ENCODE results near the gene TEX264.
A peak's percentile ranks its signal among the peaks of the same experiment; 100 is the strongest.

TEX264 gene

DNA sequence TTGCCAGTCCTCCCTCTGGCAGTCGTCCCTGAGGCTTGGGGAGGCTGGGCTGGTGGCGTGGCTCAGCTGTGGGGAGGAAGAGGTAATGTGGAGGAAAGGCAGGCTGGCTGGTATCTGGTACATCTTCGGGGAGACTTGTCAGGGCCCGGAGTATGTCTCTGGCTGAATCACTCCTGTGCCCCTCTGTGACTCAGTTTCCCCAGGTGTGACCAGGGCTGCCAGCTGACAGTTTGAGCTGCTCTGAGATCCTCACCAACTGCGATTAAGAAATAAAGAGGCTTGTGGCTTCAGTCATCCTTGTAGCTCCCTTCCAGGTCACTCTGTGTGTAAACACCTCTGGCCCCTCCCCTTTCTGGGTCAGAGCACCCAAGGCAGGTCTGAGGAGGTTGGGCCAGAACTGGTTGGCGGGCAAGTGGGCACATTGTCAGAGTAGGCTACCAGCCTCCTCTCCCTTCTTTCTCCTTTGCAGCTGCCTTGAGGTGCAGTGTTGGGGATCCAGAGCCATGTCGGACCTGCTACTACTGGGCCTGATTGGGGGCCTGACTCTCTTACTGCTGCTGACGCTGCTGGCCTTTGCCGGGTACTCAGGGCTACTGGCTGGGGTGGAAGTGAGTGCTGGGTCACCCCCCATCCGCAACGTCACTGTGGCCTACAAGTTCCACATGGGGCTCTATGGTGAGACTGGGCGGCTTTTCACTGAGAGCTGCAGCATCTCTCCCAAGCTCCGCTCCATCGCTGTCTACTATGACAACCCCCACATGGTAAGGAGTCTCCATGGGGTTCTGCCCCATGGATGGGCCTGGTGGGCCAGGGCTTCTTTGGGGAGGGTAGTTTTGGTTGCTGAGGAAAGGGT, 3.0 kb downstream of the TEX264 start:
- no peak for DNase-seq

DNA sequence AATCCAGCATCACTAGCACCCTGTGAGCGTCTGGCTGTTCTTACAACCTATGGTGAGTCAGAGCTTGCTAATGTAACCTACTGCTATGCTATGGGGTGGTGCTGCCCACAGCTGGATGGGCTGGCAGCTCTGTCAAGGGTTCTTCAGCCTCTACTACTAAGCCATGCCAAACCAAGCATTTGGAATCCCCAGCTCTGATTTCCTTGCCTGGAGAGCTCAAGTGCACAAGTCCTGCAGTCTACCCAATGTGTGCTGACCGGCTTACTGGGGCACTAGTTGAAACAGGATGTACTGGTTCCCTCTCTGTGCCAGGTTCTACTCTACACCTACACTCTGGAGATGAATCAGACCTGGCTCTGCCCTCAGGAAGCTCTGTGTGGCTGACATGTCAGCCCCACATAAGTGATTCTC, 4.2 kb downstream of the TEX264 start:
- no peak for DNase-seq

DNA sequence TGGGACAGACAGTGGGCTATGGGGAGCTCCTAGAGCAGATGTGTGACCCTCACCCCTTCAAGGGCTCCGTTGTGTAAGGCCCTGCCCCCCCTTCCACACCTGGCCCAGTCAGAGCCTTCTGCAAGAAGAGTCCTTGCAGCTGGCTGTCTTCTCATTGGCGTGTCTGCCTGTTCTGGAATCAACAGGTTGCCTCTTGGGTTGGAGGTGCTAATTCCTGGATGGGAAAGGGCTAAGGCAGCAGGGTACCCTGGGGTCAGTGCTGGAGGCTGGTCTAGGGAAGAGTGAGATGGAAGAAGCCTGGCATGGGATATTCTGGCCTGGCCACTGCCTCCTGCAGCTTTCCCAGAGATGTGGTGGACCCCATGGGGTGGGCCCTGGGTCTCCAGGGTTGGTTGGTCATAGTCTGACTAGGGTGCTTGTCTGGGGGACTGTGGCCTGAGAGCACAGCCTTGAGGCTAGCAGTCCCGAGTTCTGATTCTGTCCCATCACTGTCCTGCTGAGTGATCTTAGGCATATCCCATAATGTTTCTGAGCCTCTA, 5.1 kb downstream of the TEX264 start:
- DNase-seq, result no peak

DNA sequence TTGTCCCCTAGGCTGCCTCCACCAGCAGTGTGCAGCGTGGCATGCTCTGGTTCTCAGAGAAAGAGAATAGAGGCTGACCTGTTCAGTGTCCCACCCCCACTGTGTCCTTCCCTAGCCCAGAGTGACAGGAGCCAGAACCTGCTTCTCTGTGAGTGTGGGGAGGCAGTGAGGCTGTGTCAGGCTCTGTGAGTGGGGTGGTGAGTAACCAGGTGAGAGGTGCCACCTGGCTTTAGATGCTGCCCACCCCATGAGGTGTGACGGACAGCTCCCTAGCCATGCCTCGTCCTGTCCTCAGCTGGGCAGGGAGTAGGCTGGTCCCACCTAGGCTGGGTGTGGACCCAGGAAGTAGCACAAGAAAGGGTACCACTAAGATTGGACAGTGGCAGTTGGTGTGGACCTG, 6.3 kb downstream of the TEX264 start:
- no peak for DNase-seq

DNA sequence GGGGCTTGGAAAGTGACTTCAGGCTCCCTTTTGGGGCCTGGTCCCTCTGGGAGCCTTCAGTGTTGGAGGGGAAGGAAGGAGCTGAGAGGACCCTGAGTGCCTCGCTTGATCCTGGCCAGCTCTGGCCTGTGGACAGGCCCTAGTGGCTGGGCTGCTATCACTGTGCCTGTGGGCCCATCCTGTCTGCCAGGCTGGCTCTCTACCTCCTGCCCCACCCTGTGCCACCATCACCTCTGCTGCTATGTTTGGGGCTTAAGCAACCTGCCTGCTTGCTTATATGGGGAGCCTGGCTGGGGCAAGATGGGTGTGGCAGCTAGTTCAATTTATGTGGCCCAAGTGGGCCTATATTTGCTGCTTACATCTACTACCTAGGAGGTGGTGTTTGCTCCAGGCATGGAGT, 7.1 kb downstream of the TEX264 start:
- no peak for DNase-seq

DNA sequence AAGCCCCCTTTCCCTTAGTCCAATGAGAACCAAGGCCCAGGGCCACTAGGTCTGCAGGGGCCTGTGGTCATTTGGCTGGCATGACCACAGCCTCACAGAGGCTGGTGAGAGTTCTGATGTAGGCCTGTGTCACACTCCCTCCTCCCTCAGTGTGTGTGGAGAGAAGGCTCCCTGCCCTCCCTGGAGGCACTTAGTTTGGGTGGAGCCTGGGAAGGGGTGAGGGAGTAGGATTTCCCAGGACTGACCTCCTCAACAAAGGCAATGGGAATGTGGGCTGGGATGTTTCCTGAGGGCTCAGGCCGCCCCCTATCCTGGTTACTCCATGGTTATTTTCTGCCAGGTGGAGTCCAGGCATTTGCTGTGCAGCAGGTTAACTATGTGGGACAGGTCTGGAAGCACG, 7.6 kb downstream of the TEX264 start:
- no peak for DNase-seq

DNA sequence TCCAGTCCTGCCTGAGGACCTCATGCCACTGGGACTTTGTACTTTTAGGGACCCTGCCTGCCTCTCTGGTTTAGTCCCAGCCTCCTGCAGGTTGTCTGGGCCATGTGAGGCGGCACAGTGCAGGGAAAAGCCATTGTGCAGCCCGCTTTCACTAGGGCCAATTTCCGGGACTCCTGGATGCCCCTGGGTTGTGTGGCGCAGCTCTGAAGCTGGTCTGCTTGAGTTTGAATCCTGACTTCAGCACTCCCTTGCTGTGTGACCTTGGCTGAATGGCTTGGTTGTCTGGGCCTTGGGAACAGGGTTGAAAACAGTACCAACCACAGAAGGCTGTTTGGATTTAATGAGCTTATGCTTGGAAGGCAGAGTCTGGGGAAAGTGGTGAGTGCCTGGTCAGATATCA, 8.3 kb downstream of the TEX264 start:
- DNase-seq, result no peak

DNA sequence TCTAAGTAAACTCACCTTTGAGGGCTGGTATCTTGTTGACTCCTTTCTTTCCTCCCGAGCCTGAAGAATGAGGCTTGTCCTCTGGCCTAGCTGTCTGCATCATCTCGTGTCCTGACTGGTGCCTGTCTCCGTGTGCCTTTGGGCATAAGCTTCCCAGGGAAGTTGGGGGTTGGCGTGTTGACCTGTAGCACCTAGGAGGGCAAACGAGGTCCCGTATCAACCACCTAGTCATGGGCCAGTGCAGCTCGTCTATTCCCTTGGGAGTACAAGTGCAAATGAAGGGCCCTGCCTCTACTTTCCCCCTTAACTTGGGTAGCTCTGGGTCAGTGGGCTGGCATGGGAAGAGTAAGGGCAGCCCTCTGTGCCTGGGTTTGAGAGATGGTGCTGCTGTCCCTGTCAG, 8.7 kb downstream of the TEX264 start:
- no peak for DNase-seq

DNA sequence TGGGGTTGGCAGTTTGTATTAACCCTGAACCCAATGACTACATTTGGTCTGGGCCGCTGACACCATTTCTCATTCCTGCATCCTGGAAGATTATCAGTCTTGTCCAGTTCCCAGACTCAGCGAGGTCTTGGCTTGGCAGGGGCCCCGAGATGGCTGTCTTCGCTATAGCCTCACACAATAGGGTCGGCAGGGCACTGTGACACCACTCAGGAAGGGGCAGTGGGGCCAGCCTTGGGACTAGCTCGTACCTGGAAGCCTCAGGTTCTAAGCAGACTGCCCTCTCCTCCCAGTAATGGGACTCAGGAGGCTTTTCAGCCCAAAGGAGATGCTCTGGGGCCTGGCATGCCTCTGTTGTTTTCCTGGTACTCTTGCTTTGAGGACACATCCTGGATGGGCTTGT, 9.1 kb downstream of the TEX264 start:
- DNase-seq, result no peak

DNA sequence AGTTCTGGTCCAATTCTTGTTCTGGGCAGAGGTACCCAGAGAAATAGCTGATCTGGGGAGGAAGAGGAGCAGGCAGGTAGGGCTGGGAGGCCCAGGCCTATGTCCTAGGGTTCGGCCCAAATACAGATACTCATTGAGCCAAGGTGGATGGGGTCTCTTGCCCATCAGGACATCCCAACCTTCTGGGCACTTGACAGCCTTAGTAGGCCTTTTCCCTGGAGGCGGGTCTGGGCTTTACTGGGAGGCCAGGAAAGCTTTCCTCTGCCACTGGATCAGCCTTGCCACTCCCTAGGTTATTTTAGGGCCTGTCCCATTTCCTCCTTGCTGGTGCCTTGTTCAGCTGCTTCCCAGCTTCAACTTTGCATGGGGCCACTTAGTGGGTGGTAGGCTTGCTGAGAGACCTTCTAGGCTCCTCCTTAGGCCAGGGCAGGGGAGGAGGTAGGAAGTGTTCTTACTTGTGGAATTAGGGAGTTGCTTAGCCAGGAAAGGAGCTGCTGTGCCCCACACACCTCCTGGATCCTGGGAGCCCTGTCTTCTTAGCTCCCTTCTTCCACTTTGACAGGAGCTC, 9.7 kb downstream of the TEX264 start:
- no peak for DNase-seq

DNA sequence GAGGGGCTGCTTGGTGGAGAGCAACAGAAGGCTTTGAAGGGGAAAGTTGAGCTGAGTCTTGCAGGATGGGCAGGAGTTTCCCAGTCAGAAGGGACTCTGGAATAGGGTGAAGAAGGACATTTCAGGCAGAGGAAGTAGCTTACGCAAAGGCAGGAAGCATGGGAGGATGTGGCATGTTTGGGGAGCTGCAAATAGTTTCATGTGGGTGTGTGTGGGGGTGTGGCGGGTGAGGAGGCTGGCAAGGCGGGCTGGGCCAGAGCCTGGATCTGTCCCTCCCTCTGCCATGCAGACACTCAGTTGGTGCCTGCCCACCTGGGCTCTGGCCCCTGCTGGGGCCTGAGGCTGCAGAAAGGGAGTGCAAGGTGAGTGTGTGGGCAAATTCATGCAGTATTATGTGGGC, 10.4 kb downstream of the TEX264 start:
- DNase-seq, result peak in 9 of 56 donors; percentile 4 to 42 (median 15)

DNA sequence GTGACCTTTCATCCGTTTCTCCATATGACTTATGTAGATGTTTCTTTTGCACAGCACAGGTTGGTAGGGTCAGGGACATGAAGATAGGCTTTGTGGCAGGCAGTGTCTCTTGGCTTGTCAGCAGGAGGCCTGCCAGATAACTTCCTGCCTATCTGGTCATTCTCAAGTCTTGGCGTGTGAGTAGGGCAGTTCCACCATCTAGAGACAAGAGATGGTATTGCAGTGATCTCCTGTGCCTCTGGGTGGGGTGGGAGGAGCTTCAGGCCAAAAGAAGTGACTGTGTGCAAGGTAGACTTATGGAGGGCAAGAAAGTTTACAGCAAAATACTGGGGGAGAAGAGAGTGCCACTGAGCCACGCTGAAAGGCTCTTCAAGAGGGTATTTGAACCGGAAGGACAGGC, 11.0 kb downstream of the TEX264 start:
- DNase-seq, result peak in 31 of 56 donors; percentile 6 to 66 (median 28)

DNA sequence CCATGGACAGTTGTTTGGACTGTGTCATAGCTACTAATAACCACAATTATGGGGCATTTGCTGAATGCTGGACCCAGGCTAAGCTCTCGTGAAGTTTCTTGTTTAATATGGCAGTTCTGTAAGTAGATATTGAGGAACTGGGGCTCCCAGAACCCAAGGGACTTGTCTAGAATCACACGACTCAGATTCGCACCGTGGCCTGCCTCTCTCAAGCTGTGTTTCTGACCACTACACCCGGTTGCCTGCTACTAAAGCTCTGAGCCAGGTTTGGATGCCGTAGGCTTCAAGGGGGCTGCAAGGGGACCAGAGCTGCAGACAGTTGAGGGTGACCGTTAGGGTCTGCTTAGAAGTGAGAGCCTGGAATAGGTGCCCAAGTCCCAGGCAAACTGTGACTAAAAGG, 11.5 kb downstream of the TEX264 start:
- DNase-seq, result no peak

DNA sequence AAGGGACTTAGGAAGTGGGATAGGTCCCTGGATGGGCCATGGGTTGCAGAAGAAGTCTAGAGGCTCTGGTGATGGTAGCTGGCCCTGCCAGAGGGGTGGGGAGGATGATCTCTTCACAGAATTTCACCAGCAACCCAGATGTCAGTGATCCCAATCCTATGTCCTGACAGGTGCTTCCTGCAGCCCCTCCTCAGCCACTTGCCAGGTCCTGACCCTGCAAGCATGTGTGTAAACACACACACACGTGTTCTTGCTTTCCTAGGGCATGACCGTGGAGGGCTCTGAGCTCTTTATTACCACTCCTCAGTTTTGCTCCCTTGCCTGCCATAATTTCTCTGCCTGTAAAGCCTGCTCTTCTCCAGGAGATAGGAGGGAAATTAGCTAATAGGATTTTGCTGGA, 12.5 kb downstream of the TEX264 start:
- no peak for DNase-seq

DNA sequence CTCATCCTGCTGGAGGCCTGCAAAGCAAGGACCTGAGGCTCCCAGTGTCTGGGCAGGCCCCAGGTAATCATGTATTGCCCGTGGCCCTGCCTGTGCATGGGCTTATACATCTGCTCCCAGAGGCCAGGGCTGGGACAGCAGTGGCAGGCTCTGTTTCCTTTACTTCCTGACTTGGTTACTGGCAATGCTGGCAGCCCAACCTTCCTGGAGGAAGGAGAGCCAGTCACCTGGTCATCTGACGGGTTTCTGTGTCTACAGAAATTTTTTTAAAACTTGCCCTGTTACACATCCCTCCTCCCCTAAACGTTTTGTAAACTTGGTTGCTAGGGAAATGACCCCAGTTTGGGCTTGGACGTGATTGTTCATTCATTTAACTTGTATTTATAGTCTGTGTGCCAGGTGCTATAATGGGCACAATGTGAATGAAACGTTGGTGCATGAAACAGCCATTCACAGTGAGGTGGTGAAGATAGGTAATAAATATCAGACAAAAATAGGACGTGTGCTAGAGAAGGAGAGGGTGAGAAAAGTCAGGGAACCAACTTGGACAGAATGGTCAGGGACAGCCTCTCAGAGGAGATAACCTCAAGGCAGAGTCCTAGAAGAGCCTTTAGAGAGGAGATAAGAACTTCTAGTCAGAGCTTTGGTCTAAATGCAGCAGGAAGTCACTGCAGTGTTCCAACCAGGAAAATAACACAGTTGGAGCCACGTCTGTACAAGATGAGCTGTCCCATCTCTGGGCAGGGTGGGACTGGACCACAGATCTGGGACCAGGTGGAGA, 14.1 kb downstream of the TEX264 start:
- no peak for DNase-seq

DNA sequence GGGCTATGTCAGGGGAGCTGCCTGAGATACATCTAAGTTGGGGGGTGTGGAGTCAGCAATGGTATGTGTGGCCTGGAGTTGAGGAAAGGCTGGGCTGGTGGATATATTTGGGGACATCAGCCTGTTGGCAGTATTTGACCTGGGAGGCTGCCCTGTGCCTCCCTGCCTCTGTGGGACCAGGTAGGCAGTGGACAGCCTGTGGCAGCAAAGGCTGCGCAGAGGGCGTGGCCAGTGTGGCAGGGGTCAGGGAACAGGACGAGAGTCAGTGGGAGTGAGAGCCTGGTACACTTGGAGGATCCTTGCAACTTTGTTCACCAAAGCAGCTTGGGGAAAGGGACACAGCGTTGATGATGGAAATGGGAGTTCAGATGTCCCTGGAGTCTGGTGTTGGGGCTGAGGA, 15.0 kb downstream of the TEX264 start:
- no peak for DNase-seq

DNA sequence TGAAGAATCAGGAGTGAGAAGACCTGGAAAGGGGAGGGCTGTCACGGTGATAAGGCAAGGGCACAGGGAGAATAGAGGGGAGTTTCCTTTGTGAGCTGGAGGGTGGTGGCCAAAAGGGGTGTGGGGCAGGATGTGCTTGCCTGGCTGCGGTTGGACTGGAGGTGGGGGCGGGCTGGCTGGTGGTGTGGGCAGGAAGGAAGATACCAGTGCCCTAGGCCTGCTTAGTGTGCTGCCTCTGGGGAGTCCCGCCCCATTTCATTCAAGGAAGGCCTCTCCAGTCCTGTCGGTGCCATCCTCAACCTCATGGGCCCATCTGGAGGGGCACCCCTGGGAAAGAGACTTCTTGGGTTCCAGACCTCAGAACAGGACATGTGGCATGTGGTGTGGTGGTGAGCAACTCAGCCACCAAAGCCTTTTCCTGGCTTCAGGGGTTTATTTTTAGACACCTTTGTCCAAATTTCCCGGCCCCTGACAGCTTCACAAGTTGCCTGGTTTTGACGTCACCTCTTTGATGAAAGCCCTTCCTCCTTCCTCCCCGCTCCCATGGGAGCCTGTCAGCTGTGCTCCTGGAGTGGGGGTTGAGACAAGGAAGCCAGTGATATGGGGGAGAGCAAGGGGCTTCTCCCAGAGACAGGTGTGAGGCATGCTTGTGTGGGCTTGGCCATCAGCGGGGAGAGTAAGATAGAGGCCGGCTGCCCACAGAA, 15.6 kb downstream of the TEX264 start:
- no peak for DNase-seq

DNA sequence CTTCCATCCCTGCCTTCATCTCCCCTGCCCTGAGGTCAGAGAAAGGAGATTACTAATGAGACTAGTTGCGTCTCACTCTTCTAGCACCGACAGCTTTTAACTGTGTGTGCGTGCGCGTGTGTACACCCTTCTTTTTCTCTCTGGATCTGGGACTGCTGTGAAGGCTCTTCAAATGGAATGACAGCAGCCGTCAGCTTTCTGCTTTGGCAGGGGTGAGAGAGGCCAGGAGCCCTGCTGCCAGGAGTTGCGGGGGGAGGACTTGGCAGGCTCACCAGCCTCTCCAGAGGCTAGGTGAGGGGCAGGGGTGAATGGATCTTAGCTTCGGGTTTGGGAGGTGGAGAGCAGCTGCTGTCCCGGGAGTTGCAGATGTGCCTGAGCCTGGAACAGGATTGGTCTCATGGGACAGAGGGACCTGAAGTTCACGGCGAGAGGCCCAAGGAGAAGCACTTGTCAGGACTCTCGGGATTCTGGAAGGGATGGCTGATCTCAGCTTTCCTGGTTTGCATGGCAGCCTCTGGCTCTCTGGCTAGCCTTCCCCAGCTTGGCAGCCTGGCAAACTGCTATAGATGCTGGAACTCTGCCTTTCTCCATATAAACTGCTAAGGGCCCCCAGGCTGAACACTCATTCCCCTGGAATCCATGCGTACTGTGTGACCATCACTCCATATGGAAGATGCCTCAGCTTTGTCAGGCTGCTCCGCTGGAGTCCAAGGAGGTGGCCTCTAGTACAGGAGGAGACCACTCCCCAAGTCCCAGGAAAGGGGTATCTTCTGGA, 16.6 kb downstream of the TEX264 start:
- DNase-seq, result no peak

DNA sequence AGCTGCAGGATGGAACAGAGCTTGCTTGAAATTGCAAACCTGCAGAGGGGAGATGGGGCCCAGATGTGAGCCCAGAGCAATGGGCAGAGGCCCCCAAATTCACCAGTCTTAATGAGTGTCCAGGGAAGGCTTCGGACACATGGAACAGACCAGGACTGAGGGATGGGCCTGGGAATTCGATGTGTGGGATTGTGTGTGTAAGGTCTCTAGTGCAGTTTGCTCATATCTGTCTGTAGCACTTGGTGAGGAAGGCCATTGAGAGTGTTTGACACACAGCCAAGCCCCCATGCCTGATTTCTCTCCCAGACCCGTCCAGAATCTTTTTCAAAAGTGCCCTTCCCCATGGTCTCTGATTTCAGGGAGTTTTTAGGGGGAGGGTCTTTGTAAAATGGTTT, 17.2 kb downstream of the TEX264 start:
- DNase-seq, result no peak

DNA sequence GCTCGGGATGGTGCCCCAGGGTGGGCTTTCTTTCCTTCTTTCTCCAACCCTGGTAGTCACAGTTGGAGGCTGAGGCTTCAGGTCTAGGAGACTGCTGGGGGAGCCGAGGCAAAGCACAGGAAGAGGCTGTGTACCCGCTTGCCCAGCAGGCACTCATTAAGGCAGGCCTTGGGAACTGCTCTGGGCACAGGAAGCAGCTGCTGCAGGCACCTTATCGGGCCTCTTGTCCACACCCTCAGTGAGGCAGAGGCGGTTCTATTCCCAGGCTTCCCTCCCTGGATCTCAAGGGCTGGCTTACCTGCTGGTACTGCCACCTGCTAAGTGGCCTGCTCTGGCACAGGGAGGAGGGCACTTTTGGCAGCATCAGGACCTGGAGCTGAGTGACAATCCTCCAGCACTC, 20.0 kb downstream of the TEX264 start:
- no peak for DNase-seq

DNA sequence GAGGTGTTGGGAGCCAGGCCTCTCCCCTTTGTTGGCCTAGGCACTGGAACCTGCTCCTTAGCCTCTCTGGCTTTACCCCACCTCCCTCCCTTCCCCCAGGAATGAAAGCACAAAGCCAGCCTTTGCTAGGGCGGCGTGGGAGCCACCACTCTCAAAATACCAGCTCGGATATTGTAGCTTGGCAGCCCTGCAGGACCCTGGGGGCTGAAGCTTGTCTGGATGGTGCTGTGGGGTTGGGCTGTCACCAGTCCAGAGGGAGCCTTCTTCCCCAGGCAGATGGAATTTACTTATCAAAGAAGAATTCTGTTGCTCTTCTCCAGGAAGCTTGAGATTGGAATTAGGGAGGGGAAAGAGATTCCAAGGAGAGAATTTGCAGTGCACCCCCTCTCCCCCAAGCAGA, 20.9 kb downstream of the TEX264 start:
- DNase-seq, result no peak
